Heart left ventricle (tissue), 13 donors: ENCODE data around the gene PKNOX1.

Source experiments
- POLR2A ChIP-seq, 2 donors: fragments of 450-650 bp; IDR thresholded peaks; one replicate each; pipeline ENCODE4 v1.6.1; 2017; ENCODE audit warnings: antibody characterized with exemption in 2 of 2, mild to moderate bottlenecking in 2 of 2, moderate library complexity in 2 of 2
- TF ChIP-seq, protein P1 (sequence below), 12 donors: fragments of 200-600 bp; sonication (generic) in 4 of 12; IDR thresholded peaks; one replicate each; pipeline versions ENCODE4 v1.5.0 to v1.8.0; 2018 to 2022; ENCODE audit warnings: antibody characterized with exemption in 12 of 12, mild to moderate bottlenecking in 5 of 12
- donor health status: ischemic (EF 13 %, LVEDD 7.1; RV severe dilation, severe dysfunction).
- donor health status: DM: no; HTN: yes; CAD: no.
- donor health status: DM: no; HTN: no; CAD: no.
- donor health status: ischemic (EF 25% LVEDD 6.9; RV normal size, moderate dysfunction).
- donor health status: ischemic (EF 25% LVEDD 5.7; RV mildly dilated, moderate dysfunction).
- donor health status: ischemic (EF 35%, LVEDD 5.7; RV mildly dilated, moderate dysfunction).
- donor health status: nonischemic (EF 11% LVEDD 7.7; RV severe dilation, severe dysfunction).
- donor health status: DM: yes; HTN: yes; CAD: no.
- donor health status: PGD.
- donor health status: ischemic (EF 29% LVEDD 5.4; RV normal size, mild dysfunction).
- donor health status: nonischemic (EF 23%, LVEDD 6.1; RV moderate dilation, normal function).

DNA sequence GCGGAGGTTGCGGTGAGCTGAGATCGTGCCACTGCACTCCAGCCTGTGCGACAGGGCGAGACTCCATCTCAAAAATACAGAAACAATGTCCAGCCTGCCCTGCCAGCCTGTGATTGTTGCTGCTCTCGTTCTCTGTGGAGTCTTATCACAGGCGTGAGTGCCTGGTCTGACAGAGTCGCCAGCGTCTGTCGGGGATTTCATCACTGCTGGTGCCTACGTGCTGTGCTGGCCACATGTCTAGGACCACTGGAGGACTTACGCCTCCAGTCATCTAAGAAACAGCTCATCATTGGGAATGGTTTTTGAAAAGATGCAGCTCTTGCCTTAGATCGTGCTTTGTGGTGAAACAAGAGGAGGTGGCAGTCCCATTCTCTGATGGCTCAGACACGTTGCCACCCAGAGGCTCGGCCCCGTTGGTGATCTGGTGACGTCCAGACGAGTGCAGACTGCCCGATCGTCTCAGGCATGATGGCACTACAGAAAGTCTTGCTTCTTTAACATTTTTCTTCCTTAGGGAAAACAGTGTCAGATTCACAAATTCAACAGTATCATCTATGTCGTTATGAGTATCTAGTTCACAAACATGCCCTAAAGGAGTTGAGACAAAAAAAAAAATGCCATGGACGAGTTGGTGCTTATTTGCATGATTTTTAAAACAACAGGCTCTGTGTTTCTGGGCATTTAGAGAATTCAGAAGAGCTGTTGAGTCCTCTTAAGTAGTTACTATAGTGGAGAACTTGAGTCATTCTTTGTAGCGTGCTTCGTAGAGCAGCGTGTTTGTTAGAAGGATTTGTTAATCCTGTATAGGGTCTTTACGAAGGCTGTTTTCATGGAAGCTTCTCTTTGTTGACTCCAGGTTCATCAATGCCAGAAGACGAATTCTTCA is 53.7 kb downstream of the PKNOX1 start:
- TF ChIP-seq, protein P1, sequence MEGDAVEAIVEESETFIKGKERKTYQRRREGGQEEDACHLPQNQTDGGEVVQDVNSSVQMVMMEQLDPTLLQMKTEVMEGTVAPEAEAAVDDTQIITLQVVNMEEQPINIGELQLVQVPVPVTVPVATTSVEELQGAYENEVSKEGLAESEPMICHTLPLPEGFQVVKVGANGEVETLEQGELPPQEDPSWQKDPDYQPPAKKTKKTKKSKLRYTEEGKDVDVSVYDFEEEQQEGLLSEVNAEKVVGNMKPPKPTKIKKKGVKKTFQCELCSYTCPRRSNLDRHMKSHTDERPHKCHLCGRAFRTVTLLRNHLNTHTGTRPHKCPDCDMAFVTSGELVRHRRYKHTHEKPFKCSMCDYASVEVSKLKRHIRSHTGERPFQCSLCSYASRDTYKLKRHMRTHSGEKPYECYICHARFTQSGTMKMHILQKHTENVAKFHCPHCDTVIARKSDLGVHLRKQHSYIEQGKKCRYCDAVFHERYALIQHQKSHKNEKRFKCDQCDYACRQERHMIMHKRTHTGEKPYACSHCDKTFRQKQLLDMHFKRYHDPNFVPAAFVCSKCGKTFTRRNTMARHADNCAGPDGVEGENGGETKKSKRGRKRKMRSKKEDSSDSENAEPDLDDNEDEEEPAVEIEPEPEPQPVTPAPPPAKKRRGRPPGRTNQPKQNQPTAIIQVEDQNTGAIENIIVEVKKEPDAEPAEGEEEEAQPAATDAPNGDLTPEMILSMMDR (IDR thresholded peaks at IDR 0.05): no peak
- no peak for TF ChIP-seq POLR2A (IDR thresholded peaks at IDR 0.05)
